GM21360 (cell line): ENCODE measurements around the gene TEKTIP1.

ENCODE experiments used
- ATAC-seq: cut with Tn5 transposase; IDR thresholded peaks from one replicate; pipeline ENCODE4 v1.9.1; 2021; ENCODE audit warnings: mild to moderate bottlenecking, moderate library complexity; ENCODE audit not compliant: unreplicated experiment

Gene TEKTIP1

DNA sequence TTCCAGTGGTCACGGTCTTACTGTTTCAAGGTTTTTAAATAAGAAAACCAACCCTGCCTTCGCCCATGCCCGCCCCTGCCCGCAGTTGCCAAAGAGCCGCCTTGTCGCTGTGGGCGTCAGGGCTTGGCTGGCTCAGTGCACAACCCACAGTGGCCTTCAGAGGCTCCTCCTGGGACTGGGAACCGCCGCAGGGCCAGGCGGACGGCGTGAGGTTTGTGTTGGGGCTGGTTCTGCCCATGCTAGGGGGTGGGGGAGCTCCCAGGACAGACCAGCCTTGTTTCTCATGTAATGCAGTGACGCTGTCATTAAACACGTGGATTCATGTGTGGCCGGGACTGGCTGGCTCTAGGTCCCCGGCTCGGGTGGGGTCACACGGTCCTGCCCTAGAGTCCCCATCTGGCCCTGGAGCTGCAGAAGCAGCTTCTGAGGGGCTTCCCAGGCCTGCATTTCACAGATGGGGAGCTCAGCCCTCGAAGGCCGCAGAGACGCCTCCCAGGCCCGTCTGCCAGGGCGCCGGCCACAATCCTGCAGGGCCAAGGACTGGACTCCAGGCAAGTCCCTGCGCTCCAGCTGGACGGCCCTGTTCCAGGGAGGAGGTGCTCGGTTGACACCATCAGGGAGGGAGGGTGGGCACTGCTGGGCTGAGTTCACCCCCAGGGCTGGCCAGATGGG, 2.4 kb upstream of the TEKTIP1 start:
- ATAC-seq: no peak

DNA sequence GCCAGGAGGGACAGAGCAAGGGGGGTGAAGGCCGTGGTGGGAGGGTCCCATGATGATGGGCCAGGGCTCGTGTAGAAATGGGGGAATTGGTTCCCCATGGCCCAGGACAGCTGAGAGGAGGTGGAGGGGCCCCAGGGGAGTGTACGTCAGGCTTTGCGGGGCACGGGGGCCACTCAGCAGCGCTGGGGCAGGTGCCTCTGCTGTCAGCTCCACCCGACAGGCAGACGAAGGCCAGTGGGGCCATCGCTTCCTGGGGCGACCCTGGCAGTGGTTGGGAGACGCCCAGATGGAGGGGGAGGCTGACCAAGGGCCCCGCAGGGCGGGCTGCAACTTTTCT, 1.9 kb upstream of the TEKTIP1 start:
- no peak for ATAC-seq

DNA sequence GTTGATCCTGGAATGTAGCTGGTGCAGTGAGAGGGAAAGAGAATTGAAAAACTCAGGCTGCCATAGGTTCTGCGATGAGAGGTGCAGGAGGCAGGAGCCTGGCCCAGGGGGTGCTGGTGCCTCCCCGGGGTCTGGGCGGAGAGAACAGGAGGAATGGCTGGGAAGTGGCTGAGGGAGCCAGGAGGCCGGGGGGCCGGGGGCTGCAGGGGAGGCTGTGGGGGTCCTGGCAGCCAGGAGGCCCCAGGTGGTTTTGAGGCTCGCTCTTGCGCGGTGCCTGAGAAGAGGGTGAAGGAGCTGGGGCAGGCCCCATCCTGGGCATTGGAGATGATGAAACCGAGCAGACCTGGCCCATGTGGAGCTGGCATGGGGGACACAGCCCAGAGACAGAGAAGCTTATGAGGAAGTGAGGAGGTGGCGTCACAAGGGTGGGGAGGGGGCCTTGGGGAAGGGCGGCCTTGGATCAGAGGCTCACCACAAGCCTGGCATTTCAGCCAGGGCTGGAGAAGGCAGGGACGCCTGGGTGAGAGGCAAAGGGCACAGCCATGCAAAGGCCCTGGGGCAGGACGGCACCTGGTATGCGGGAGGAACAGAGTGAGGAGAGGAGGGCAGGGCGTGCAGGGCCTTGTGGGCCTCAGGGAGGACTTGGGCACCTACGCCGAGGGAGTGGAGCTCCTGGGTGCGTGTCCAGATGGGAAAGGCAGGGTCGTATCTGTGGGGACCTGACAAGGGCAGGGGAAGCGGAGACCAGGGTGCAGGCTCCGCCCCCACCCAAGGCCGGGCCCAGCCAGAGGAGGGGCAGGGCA, 1.3 kb upstream of the TEKTIP1 start:
- ATAC-seq: no peak

DNA sequence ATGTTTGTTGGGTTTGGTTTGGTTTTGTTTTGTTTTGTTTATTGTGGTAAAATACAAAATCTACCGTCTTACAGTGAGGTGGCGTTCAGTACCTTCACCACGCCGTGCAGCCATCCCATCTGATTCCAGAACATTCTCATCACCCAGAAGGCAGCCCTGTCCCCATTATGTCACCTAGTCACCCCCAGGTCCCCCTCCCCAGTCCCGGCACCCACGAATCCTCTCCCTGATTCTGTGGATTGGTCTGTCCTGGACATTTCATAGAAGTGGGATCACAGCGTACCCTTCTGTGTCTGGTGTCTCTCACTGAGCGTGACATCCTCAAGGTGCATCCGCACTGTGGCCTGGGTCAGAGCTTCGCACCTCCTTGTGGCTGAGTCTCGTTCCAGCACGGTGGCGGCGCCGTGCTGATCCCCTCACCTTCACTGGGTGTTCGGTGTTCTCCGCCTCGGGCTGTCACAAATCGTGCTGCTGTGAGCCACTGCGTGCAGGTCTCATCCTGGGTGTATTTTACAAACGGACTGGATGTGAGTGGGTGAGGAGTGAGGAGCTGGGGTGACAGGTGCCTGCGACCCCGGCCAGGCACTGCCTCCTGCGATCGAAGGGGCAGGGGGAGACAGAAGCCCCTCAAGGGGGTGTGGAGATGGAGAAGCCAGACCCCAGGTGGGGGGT, 580 bp upstream of the TEKTIP1 start:
- ATAC-seq: no peak

DNA sequence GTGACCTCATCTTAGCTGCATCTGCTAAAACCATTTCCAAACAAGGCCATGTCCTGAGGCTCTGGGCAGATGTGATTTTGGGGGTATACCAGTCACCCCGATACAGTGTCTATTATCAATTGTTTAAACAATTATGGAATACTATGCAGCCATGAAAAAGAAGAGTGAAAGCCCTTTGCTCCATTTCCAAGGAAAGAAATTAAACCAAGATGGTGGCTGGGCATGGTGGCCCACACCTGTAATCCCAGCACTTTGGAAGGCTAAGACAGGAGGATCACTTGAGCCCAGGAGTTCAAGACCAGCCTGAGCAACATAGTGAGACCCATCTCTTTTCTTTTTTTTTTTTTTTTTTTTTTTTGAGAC, 763 bp downstream of the TEKTIP1 start:
- ATAC-seq: no peak

DNA sequence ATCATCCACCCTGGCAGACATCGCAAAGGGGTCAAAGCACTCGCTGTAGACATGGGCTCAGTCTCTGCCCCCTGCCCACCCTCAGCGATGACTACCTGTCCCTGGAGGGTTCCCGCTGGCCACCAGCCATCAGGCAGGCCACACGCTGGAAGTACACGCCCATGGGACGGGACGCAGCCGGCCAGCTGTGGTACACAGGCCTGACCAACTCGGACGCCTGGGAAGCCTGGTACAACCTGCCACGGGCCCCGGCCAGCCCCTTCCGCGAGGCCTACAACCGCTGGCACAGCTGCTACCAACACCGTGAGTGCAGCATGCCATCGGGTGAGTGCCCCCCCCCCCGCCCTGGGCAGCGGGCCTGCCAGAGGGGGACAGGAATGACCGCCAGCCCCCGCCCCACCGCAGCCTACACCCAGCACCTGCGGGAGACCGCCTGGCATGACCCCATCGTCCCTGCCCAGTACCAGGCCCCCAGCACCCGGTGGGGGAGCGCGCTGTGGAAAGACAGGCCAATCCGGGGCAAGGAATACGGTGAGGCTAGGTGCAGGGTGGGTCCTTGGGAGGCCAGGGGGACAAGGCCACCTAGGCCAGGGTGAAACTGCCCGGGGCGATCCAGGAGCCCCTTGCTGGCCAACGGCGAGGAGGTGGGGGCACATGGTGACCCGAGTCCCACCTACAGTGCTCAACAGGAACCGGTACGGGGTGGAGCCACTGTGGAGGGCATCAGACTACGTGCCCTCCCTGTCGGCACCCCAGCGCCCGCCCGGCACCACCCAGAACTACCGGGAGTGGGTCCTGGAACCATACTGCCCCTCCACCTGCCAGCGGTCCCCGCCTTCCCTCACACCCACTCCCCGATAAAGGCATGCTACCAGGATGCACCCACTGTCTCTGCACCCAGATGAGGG, 4.4 kb downstream of the TEKTIP1 start:
- ATAC-seq: no peak

DNA sequence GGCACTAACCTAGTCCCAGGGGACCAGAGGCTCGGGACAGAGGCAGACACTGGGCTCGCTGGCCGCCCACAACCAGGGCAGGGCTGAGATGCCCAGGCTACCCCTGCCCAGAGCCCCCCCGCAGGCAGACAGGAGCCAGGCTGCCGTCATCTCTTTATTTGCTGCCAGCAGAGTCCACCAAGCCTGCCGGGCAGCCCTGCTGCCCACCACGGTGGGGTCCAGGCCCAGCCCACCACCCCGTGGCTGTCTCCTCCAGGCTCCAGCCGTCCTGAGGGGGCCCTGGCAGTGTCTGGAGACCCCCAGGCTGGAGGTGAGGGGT, 5.0 kb downstream of the TEKTIP1 start:
- no peak for ATAC-seq

DNA sequence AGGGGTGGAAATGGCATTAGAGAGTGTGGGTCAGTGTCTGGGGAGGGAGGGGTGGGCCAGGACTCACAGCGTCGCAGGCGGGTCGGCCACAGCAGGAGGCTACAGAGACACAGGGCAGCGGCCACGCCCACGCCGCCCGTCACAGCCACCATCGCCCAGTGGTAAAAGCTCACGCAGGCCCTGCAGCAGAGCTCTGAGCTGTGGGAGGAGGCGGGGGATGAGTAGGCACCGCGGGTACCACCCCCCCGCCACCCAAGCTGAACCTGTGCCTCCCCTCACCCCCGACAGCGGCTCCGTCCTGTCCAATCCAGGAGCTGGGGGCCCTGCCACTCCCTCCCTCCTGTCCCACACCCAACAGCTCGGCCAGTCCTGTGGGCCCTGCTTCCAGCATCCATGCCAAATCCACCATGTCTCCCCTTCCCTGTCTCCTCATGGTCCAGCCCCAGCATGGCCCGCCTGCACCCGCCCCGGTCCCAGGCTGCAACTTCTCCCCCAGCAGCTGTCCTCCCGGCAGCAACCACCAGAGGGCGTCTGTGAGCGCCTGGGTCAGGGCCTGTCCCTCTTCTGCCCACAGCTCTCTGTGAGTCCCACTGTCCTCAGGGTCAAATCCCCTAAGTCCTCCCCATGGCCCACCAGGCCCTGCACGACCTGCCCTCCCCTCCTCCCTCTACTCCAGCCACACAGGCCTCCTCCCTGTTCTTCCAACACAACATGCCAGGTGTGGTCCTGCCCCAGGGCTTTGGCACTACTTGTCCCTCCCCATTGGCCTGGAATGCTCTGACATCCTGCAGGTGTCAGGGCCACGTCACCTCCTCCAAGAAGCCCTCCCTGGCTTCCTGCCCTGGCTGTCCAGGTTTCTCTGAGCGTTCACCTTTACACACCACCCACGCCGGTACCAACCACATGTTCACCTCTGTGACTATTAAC, 6.0 kb downstream of the TEKTIP1 start:
- no peak for ATAC-seq

DNA sequence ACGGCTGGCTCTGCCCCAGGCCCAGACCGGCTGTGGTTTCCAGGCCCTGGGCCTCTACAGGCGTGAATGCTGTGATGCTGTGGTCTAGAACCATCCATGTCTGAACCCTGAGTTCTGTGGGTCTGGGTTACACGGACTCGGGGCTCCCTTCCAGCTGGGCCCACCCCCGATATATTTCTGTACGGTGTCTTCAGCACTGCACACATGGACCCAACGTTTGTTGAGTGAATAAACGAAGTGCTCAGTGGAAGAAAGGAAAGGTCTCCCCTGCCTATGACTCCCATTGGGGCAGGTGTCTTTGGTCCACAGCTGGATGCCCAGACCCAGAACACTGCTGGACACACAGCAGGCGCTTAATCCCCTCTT, 6.7 kb downstream of the TEKTIP1 start:
- ATAC-seq: no peak

DNA sequence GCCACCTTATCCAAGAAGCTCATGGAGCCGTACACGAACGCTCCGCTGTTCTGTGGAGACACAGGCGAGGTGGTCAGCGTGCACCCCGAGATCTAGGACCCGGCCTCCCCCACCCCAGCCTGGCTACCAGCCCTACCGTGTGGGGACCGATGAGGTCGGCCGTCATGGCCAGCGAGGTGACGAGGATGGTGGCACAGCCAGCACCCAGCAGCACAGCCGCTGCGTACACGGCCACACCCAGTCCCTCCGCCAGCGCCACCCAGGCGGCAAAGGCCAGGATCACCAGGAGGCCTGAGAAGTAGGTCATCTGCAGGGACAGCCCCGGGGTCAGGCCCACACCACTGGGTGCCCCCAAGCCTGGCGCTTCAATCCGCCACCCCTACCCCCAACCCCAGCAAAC, 7.1 kb downstream of the TEKTIP1 start:
- no peak for ATAC-seq

DNA sequence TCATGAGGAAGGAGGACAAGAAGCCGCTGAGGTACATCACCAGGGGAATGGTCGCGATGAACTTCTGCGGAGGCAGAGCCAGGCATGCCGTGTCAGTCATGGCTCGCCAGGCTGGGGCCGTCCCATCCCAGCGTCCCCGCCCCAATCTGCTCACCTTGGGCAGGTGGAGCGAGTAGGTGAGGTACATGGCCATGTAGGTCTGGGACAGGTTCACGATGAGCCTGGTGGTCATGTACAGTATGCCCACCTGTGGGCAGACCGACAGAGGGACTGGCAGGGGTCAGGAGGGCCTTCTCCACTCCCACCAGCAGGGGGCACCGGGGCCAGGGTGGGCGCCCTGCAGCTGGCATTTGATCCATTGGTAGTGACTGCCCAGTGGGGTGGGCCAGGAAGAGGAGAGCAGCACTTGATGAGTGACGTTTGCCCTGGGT, 8.3 kb downstream of the TEKTIP1 start:
- ATAC-seq: no peak

DNA sequence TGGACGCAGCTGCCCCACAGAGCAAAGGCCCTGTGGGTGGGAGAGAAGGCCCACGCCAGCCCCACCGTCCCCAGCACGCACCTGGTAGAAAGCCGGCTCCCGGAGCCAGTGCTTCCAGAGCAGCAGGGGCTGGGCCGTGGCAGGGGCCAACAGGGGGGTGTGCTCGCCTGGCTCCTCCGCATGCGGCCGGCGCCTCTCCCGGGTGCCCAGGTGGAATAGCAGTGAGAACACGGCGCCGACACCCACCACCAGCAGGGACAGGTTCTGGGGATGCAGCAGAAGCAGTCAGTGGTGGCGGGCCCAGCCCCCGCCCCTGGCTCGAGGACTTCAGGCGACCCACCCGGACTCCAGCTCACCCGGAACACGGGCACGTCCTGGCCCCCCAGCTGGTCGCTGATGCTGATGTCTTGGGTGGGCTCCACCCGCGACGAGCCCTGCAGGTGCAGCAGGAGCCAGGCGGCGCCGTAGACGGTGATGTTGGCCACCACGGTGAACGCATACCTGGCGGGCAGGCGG, 8.9 kb downstream of the TEKTIP1 start:
- no peak for ATAC-seq

DNA sequence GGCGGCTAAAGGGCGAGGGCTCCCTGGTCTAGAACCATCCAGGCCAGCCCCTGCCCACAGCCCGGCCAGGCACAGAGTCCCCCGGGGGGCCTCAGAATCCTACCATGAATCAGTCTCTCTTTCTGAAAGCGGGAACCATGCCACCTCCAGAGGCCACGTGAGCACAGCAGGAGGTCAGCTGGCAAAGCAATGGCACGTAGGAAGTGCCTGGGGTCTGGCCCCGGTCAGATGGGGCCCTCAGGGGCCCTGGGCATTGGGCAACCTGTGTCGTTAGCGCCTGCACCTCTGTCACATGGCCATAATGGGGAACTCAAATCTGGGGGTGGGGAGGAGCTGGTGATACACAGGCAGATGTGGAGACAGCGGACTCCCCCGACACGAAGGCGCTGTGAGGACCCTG, 9.6 kb downstream of the TEKTIP1 start:
- ATAC-seq: no peak

DNA sequence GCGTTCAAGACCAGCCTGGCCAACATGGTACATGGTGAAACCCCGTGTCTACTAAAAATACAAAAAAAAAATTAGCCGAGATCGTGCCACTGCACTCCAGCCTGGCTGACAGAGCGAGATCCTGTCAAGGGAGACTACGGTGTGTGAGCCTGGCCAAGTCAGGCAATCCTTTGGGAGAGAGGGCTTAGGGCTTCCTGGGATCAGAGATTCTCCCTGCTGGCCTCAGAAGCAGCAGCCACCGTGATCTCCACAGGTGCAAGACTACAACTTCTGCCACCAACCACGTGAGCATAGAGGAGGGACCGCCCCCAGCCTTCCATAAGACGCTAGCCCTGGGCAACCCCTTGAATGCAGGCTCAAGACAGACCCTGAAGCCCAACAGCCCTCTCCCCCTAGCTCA, 10.8 kb downstream of the TEKTIP1 start:
- no peak for ATAC-seq

DNA sequence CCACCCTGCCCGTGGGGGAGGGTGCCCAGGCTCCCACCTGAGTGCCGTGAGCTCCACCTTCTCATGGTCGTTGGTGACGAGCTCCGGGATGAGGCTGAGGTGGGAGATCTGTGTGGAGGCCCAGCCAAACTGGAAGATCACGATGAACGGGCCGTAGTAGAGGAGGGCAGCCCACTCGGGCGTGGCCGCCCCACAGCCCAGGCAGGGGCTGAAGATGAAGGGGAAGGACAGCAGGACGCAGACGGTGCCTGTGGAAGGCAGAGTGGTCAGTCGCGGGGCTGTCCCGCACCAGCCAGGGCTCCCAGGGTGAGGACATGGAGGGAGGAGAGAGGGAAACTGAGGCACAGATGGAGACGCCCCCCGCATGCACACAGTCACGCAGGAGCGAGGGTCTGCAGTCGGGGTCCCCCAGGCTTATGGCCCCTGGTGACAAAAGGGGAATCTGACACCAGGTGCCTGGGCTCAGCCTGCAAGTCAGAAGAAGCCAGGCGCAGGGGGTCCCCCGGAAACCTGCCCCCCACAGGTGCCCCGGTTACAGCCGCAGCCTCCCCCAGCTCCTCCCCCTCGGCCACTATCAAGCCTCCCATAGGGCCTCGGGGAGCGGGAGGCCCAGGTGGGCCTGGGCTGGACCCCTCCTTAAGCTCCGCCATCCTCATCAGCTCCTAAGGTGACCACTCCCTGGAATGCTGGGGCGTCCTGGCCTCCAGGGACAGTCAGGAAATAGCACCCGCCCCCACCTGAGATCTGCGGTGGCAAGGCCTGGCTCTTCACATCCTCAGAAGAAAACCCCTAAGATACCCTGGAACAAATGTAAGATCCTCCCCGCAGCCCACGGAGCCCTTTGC, 12.2 kb downstream of the TEKTIP1 start:
- ATAC-seq: no peak

DNA sequence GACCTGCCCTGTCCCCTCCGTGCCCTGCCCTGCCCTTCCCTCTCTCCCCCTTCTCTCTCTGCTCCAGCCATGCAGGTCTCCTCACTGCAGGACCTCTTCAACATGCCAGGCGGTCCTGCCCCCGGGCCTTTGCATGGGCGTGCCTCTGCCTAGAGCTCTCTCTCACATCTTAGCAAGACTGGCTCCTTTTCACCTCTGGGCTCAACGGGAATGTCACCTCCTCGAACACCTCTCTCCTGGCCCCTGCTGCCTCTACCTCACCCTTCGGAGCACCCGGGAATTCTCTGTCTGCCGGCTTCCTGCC, 12.8 kb downstream of the TEKTIP1 start:
- ATAC-seq: no peak

DNA sequence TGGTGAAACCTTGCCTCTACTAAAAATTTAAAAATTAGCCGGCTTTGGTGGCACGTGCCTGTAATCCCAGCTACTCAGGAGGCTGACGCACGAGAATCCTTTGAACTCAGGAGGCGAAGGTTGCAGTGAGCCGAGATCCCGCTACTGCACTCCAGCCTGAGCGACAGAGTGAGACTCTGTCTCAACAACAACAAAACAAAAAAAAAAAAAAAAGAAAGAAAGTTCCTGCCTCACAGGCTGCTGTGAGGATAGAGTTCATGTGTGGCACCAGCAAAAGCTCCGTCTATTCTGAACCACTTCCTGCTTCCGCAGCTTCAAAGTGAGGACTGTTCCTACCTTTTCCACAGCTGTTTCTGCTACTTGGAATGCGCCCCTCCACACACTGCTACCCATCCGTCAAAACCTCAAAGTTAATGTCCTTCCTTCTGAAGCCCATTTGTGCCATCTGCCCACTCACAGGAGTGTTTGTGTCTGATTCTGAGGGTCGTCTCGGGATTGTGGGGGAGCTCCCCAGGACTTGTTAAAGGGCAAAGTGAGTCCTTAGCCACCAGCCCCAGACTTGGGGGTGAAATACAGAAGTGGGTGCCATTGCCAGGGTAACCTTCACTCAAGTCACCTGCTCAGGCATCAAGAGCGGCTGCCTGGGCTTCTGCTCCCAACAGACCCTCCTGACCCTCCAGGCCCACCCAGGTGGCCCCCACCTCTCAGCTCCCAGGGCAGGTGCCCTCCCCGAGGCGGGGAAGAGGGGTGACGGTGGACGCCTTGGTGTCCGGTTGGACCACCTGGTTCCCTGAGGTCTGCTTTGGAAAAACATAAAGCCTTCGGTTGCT, 15.5 kb downstream of the TEKTIP1 start:
- ATAC-seq: no peak

DNA sequence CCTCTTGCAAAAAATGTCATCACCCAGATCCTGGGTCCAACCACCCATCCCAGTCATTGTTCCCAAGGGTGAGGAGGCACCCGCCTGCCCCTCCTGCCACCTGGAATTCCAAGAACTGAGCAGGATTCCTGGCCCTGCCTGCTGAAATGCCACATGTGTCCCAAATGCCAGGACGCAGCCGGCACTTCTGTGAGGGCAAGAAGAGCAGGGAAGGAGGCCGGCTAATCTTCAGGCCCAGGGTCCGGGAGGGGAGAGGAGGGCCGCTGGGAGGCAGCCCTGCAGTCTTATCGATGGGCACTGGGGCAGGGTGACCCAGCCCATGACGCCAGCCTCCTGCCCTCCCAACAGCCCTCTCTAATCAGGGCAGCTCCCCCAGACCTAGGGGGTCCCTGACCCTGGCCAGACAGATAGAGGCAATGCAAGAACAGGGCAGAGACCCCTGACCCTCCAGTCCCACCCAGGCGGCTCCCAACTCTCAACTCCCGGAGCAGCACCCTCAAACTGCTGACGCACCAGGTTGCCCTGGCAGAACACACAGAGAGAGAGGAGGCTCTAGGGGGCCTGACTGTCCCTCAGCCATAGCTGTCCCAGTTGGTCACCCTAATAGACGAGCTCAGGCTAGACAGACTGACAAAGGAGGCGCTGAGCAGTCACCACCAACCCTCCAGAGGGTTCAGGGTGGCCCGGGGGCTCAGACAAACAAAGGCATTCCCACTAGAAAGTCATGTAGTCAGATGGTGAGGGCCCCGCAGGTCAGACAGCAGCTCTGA, 16.9 kb downstream of the TEKTIP1 start:
- no peak for ATAC-seq
